Measurements from ENCODE around the gene CPB2.

The CPB2 gene

DNA sequence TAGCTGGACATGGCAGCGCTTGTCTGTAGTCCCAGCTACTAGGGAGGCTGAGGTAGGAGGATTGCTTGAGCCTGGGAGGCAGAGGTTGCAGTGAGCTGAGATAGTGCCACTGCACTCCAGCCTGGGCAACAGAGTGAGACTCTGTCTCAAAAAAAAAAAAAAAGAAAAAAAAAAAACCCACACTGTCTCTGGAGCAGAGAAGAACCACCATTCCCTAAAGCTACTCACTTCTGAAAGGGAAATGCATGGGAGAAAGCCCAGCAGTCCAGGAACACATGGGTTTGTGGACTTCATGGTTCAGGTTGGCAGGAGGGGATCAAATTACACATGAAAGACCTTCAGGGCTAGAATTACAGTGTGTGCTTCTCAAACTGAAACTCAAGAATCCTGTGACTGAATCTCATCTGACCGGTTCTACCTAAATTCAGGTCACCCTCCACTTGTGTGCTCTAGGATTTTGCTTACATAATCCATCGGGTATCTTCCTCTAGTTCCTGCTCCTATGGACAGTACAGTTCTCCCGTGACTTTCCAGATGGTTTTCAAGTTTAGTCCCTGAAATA is 30.2 kb upstream of the CPB2 start:
- no peak overlapping the region for H3K4me3 ChIP-seq (ENCODE audit: low read length)
- no peak for TF ChIP-seq CTCF (IDR thresholded peaks at IDR 0.05; ENCODE audit: insufficient read depth, low read depth, low read length, missing control alignments)
- peak; percentile 96 for DNase-seq (ENCODE audit: low read depth)

DNA sequence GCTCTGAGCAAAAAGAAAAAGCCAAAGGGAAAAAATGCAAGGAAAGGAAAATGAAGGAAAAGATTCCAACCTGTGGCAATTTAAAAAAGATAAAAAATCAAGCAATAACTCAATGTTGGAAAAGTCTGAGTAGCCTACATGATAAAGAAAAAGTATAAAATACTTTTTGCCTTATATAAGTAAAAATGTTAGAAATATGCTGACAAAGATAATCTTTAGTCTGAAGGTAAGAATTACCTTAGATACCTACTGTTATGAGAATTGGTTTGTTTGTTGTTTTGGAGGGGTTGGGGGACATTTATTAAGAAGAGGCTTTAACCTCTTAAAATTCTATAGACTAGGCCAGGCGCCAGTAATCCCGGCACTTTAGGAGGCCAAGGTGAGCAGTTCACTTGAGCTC is 29.7 kb upstream of the CPB2 start:
- H3K4me3 ChIP-seq (ENCODE audit: low read length), result no peak overlapping the region
- TF ChIP-seq CTCF (IDR thresholded peaks at IDR 0.05; ENCODE audit: insufficient read depth, low read depth, low read length, missing control alignments), result no peak
- DNase-seq (ENCODE audit: low read depth), result no peak

DNA sequence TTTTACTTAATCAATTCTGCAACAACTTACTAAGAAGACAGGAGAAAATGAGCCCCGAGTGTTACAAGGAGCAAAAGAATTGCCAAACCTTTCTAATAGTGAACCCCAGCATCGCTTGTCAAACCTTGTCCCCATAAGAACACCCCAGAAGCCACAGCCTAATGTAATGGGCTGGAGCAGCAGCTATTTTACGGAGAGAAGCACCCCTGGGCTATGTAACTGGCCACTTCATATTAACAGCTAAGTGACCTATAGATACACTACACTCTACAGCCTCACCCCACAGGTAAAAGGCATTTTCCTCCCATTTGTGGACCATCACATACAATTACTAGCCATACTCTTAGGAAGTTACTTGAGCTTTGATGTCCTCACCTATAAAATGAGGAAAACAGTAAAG is 27.3 kb upstream of the CPB2 start:
- no peak for DNase-seq (ENCODE audit: low read depth)
- TF ChIP-seq CTCF (IDR thresholded peaks at IDR 0.05; ENCODE audit: insufficient read depth, low read depth, low read length, missing control alignments), result no peak
- H3K4me3 ChIP-seq (ENCODE audit: low read length), result no peak overlapping the region

- TF ChIP-seq CTCF (IDR thresholded peaks at IDR 0.05; ENCODE audit: insufficient read depth, low read depth, low read length, missing control alignments), result no peak
- no peak for DNase-seq (ENCODE audit: low read depth)
- H3K4me3 ChIP-seq (ENCODE audit: low read length), result no peak overlapping the region
These were observed 26.9 kb upstream of the CPB2 start for GRCh38 chr13:46131705-46132104.

GRCh38 chr13:46129955-46130618 is 25.3 kb upstream of the CPB2 start:
- DNase-seq (ENCODE audit: low read depth), result no peak
- TF ChIP-seq CTCF (IDR thresholded peaks at IDR 0.05; ENCODE audit: insufficient read depth, low read depth, low read length, missing control alignments), result no peak
- H3K4me3 ChIP-seq (ENCODE audit: low read length), result no peak overlapping the region

DNA sequence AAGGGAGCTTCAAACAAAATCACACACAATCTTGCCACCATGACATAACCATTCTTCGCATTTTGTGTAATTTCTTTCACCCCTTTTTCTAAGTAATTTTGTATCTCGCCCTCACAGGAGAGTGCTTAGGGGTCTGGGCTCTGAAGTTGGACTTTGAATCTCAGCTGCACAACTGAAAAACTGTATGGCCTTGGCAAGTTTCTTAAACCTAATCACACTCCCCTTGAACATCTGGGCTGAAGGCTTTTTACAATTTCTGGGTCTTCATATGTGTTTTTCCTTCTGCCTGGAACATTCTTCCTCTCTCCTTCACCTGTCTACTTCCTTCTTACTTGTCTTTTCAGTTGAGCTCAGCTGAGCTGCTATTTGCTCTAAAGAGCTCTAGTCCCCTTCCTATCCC is 24.3 kb upstream of the CPB2 start:
- no peak for DNase-seq (ENCODE audit: low read depth)
- H3K4me3 ChIP-seq (ENCODE audit: low read length), result no peak overlapping the region
- TF ChIP-seq CTCF (IDR thresholded peaks at IDR 0.05; ENCODE audit: insufficient read depth, low read depth, low read length, missing control alignments), result no peak

All from epithelial cell of esophagus (primary cell).